ENCODE results near the gene GPBP1.
"Not testable (repeated sequence)": the region's sequence is repeated elsewhere in the genome, so short reads cannot be mapped to it uniquely, and the experiment has no call there.

Gene GPBP1, protein sequence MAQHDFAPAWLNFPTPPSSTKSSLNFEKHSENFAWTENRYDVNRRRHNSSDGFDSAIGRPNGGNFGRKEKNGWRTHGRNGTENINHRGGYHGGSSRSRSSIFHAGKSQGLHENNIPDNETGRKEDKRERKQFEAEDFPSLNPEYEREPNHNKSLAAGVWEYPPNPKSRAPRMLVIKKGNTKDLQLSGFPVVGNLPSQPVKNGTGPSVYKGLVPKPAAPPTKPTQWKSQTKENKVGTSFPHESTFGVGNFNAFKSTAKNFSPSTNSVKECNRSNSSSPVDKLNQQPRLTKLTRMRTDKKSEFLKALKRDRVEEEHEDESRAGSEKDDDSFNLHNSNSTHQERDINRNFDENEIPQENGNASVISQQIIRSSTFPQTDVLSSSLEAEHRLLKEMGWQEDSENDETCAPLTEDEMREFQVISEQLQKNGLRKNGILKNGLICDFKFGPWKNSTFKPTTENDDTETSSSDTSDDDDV

GRCh38 chr5:57173319-57174127 is at the start of gene GPBP1:
GPBP1 (plus strand) TSS chr5:57174059; CDS start chr5:57214131, 40,072 bp downstream.
- DNase-seq: peak; percentile 99

- no peak for DNase-seq
These were observed 45.5 kb upstream of the GPBP1 start for GRCh38 chr5:57128325-57128724.

GRCh38 chr5:57133574-57133973 is 40.3 kb upstream of the GPBP1 start:
- no peak for DNase-seq

GRCh38 chr5:57137401-57137800 is 36.5 kb upstream of the GPBP1 start:
- no peak for DNase-seq

DNA sequence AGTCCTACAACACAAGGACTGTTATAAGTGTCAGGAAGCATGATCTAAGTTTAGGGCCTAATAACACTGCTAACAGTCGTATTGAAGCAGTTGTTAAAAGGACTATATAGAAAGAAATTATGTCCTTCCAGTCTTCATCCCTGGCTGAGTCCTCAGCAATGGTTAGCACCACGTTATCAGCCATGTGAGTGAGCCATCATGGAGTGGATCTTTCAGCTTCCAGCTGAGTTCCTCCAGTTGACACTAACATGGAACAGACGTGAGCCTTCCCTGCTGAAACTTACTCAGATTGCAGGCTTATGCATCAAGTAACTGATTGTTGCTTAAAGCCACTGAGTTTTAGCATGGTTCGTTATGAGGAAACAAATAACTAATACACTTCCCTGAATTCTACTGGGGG is 21.5 kb upstream of the GPBP1 start:
- no peak for DNase-seq

DNA sequence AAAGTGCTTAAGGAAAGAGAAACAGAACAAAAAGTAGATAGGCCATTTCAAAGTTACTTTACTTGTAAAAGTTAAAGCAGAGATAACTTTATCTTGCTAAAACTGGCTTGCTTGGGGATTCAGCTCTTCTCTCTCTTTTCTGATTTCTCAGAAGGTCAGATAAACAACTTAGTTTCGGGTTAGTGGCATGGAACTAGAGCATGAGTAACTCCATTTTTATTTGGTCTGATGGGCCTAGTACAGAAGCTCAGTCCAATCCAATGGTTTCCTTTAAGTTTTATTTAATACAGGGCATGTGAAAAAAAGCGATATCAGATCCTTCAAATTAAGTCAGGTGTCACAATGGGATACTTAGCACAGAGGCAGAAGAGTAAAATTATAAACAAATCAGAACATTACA is 18.8 kb upstream of the GPBP1 start:
- no peak for DNase-seq

DNA sequence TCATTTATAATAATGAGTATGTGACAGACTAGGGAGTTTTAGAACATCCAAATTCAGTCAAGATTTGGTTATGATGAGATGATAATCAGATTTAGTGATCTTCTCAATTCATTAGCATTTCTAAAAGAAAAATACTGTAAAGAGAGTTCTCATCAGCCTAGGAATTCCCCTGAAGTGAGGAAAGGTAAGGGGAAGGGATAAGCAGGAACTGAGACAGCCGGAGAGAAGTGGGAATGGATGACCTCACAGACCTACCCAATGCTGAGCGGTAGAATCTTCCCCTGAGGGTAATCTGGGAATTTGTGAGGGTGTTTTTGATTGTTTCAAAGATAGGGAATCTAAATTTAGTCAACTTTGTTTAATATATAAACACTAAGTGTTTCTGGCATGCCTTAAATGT is 16.7 kb upstream of the GPBP1 start:
- DNase-seq: no peak

- DNase-seq: no peak
These were observed 16.2 kb upstream of the GPBP1 start for GRCh38 chr5:57157666-57158065.

- DNase-seq: no peak
These were observed 10.3 kb upstream of the GPBP1 start for GRCh38 chr5:57163553-57164006.

DNA sequence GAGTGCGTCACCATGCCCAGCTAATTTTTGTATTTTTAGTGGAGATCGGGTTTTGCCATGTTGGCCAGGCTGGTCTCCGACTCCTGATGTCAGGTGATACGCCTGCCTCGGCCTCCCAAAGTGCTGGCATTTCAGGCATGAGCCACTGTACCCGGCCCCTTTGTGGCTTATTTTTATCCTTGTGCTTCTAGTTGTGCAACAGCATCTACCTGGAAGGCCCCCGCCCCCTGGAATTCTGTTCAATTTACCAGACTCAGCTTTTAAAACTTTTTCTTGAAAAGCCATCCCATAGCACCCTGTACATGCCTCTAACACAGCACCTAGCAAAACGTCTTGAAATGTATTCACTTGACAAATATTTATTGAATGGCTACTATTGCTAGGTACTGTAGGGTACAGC is 9.7 kb upstream of the GPBP1 start:
- no peak for DNase-seq

DNA sequence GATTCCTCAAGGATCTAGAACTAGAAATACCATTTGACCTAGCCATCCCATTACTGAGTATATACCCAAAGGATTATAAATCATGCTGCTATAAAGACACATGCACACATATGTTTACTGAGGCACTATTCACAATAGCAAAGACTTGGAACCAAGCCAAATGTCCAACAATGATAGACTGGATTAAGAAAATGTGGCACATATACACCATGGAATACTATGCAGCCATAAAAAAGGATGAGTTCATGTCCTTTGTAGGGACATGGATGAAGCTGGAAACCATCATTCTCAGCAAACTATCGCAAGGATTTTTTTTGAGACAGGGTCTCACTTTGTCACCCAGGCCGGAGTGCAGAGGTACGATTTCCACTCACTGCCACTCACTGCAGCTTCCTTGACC is 8.7 kb upstream of the GPBP1 start:
- DNase-seq: not testable (repeated sequence)

GRCh38 chr5:57166276-57166675 is 7.6 kb upstream of the GPBP1 start:
- DNase-seq: no peak

DNA sequence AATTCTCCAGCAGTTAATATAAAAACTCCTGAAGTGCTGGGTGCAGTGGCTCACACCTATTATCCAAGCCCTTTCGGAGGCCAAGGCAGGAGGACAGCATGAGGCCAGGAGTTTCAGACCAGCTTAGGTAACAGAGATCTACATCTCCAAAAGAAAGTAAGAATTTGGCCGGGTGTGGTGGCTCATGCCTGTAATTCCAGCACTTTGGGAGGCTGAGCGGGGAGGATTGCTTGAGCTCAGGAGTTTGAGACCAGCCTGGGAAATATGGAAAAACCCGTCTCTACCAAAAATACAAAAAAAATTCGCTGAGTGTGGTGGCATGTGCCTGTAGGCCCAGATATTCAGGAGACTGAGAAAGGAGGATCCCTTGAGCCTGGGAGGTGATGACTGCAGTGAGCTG is 6.7 kb upstream of the GPBP1 start:
- DNase-seq: no peak

DNA sequence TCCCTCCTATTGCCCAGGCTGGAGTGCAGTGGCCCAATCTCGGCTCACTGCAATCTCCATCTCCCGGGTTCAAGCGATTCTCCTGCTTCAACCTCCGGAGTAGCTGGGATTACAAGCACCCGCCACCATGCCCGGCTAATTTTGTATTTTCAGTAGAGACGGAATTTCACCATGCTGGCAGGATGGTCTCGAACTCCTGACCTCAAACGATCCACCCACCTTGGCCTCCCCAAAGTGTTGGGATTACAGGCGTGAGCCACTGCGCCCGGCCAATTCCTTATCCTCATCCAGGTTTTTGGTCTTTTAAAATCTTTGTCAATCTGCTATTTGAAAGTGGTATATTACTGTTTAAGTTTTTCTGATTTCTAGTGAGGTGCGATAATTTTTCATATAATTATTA is 3.7 kb upstream of the GPBP1 start:
- not testable (repeated sequence) for DNase-seq

GRCh38 chr5:57171816-57172465 is 1.9 kb upstream of the GPBP1 start:
- no peak for DNase-seq

DNA sequence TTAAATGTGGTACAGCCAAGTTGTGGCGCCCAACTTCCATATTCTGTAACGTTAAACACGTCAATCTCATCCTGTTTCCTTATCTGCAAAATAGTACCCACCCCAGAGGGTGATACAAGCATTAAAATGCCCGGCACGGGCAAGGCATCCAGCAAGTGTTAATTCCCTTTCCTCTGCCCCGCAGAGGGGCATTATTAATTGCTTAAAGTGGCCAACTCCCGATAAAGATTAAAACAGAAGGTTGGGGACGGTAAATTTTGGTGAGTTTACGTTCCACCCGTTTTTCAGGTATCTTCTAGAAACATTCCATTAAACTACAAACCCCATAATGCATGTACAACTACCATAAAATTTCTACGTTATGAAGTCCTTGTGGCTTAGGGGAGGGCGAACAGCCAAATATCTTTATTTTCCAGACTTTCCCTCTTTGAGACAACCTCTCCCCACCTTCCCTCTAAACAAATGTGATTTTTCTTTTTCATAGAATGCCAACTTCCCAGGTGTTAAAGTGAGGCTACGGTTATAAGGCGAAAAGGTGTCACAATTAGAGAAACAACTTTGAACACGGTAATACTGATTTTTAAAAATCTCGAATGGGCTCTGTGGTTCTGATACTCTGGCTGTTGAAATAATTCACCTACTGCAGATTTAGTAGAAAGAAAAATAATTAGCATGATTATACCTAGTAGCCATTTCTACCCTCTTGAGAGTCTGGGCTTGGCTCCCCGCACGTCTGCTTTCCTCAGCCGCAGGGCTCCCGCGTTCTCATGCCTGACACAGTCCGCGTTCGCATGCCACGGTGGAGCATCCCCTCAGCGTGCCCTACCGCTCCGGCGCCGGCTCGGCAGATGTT is 1.2 kb upstream of the GPBP1 start:
- DNase-seq: no peak

GRCh38 chr5:57174128-57174889 is 450 bp downstream of the GPBP1 start:
- DNase-seq: no peak

GRCh38 chr5:57174890-57175510 is 1.1 kb downstream of the GPBP1 start:
- no peak for DNase-seq

DNA sequence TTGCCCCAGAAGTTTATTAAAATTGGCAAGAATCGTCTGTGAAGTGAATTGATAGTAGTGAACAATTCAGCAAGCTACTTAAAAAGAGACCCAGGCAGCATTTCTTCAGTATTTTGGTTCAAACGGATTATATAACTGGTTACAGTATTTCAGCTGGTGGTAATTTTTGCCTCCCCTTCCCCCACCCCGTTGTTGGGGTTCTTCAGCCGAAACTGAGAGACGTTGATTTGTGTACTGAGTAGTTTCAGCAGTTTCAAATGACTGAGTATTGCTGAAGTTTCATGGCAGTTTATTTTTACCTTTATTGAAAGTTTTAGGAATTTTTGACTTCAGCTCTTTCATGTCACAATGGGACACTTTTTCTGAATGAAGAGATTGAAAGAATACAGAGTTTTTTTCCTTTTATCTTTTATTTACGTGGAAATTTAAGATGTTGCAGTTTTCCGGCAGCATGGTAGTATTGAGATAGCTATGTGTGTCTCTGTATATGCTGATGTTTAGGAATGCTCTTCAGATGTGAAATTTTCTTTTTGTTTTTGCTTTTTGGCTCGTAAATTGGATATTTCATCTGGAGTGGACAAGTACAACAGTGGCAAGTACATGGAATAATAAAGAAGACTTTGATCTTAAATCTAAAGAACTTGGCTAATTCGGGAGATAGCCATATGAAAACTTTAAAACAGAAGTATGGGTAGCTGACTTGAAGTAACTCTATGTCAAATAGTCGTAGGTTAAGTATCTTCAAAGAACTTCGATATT is 1.9 kb downstream of the GPBP1 start:
- DNase-seq: peak; percentile 22

DNA sequence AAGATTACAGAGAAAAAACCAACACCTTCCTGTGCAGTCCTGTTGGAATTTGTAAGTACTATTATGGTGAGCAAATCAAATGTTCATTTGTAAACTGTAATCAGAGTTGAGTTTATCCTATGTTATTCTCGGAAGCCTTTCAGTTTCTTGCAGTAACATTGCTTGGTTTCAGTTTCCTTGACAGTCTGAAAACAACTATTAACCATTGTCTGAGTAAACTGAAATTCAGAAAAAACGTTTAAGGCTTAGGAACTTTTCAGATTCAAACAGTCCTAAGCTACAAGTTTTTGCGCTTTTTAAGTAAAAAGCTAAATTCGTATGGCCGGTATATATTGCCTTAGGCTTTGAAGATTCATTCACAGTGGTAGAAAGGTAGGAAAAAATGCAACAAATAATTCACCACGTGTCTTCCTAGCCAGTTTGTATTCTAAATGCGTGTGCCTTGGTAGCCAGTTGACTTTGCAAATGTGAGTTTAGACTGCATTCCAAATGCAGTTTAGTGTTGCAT is 2.5 kb downstream of the GPBP1 start:
- DNase-seq: peak; percentile 84
